DND-41 (cell line): ENCODE results near the gene NTSR2.

ENCODE experiments used
- ATAC-seq: fragments of 200-7000 bp; cut with Tn5 transposase; 3 replicates; pipeline ENCODE4 v1.9.1; 2021; ENCODE audit warnings: low read depth; ENCODE audit not compliant: insufficient read depth
- DNase-seq: peaks from one replicate; pipeline ENCODE4 v3.0.0-alpha.2; 2020
- H2AFZ ChIP-seq: 2 replicates; pipeline ENCODE4 v1.6.0; 2012; ENCODE audit warnings: low read depth, low read length
- H3K27ac ChIP-seq: 2 replicates; pipeline ENCODE4 v1.5.1; 2012; ENCODE audit warnings: low read length, inconsistent platforms
- H3K27me3 ChIP-seq: fragments of 200-600 bp; sonication (generic); 2 replicates; pipeline ENCODE4 v1.6.0; 2012; ENCODE audit warnings: low read length, mild to moderate bottlenecking, inconsistent platforms; ENCODE audit not compliant: insufficient read depth, poor library complexity
- H3K36me3 ChIP-seq: 2 replicates; pipeline ENCODE4 v1.5.1; 2012; ENCODE audit warnings: low read length, inconsistent platforms; ENCODE audit not compliant: insufficient read depth
- H3K4me1 ChIP-seq: 2 replicates; pipeline ENCODE4 v1.5.1; 2012; ENCODE audit warnings: mild to moderate bottlenecking, low read length; ENCODE audit not compliant: insufficient read depth
- H3K4me2 ChIP-seq: 2 replicates; pipeline ENCODE4 v1.6.0; 2012; ENCODE audit warnings: mild to moderate bottlenecking, moderate library complexity, low read length, inconsistent platforms; ENCODE audit not compliant: insufficient read depth
- H3K4me3 ChIP-seq, 2 experiments: fragments of 200-600 bp in 1 of 2; shearing (Covaris generic) in 1 of 2; 2 replicates each; pipeline ENCODE4 v1.5.1; 2012 to 2016; ENCODE audit warnings: inconsistent platforms in 2 of 2, low read length in 2 of 2, mild to moderate bottlenecking in 2 of 2, low read depth in 1 of 2, moderate library complexity in 1 of 2
- H3K79me2 ChIP-seq: 2 replicates; pipeline ENCODE4 v1.6.0; 2012; ENCODE audit warnings: low read length, inconsistent platforms; ENCODE audit not compliant: insufficient read depth
- H3K9ac ChIP-seq: 2 replicates; pipeline ENCODE4 v1.6.0; 2012; ENCODE audit warnings: low read depth, mild to moderate bottlenecking, inconsistent platforms, low read length, moderate library complexity
- H3K9me3 ChIP-seq: 2 replicates; pipeline ENCODE4 v1.5.1; 2012; ENCODE audit warnings: low read length, moderate library complexity, mild to moderate bottlenecking, inconsistent platforms; ENCODE audit not compliant: insufficient read depth, severe bottlenecking
- H4K20me1 ChIP-seq: 2 replicates; pipeline ENCODE4 v1.6.0; 2012; ENCODE audit warnings: low read length; ENCODE audit not compliant: insufficient read depth
- CTCF ChIP-seq: IDR thresholded peaks from 2 replicates; pipeline ENCODE4 v1.5.1; 2012; ENCODE audit warnings: borderline replicate concordance, low read length, moderate library complexity, mild to moderate bottlenecking; ENCODE audit not compliant: poor library complexity, severe bottlenecking; ENCODE audit errors: extremely low read depth
- EZH2 ChIP-seq: IDR thresholded peaks from 3 replicates; pipeline ENCODE4 v1.6.1; 2012; ENCODE audit warnings: borderline replicate concordance, low read depth, mild to moderate bottlenecking, moderate library complexity, low read length, inconsistent platforms; ENCODE audit not compliant: severe bottlenecking

The NTSR2 gene

GRCh38 chr2:11713815-11714214 lies 43.8 kb upstream of the NTSR2 start:
- Histone ChIP-seq H3K4me1 (peaks cover 4% of the 10 kb centered on the region; the same call in 1 of the 2 replicates), H3K36me3 (no peaks in the 10 kb centered on the region), H3K4me3 (no peak overlapping the region), H3K4me2 (no peak overlapping the region), H3K9me3 (no peaks in the 10 kb centered on the region), H3K27me3 (no peaks in the 10 kb centered on the region), H2AFZ (no peak overlapping the region), H3K79me2 (no peaks in the 10 kb centered on the region), H4K20me1 (no peaks in the 10 kb centered on the region), H3K27ac (no peak overlapping the region), H3K9ac (no peak overlapping the region)
- DNase-seq = no peak
- TF ChIP-seq EZH2 (no peak), CTCF (no peak)
- no peak for ATAC-seq

- Histone ChIP-seq H2AFZ (no peak overlapping the region), H3K4me1 (no peaks in the 10 kb centered on the region), H3K9me3 (no peaks in the 10 kb centered on the region), H4K20me1 (no peaks in the 10 kb centered on the region), H3K9ac (no peak overlapping the region), H3K27me3 (no peaks in the 10 kb centered on the region), H3K79me2 (no peaks in the 10 kb centered on the region), H3K4me3 (no peak overlapping the region), H3K4me2 (no peak overlapping the region), H3K27ac (no peak overlapping the region), H3K36me3 (no peaks in the 10 kb centered on the region)
- TF ChIP-seq EZH2 (no peak), CTCF (no peak)
- no peak for ATAC-seq
- no peak for DNase-seq
Measured at GRCh38 chr2:11712866-11713265, 42.9 kb upstream of the NTSR2 start.

- no peak for DNase-seq
- Histone ChIP-seq H3K9ac (no peak overlapping the region), H4K20me1 (no peaks in the 10 kb centered on the region), H3K9me3 (no peaks in the 10 kb centered on the region), H2AFZ (no peak overlapping the region), H3K79me2 (no peaks in the 10 kb centered on the region), H3K4me2 (no peak overlapping the region), H3K36me3 (no peaks in the 10 kb centered on the region), H3K27me3 (no peaks in the 10 kb centered on the region), H3K27ac (no peak overlapping the region), H3K4me1 (no peaks in the 10 kb centered on the region), H3K4me3 (no peak overlapping the region)
- TF ChIP-seq CTCF = no peak
- TF ChIP-seq EZH2 = no peak
- ATAC-seq = no peak
Measured at GRCh38 chr2:11711751-11712150, 41.8 kb upstream of the NTSR2 start.

- Histone ChIP-seq H3K27ac (no peak overlapping the region), H3K27me3 (no peaks in the 10 kb centered on the region), H3K9me3 (no peaks in the 10 kb centered on the region), H3K79me2 (no peaks in the 10 kb centered on the region), H2AFZ (no peak overlapping the region), H3K4me3 (no peak overlapping the region), H3K36me3 (no peaks in the 10 kb centered on the region), H3K4me1 (no peaks in the 10 kb centered on the region), H3K4me2 (no peak overlapping the region), H3K9ac (no peak overlapping the region), H4K20me1 (no peaks in the 10 kb centered on the region)
- no peak for TF ChIP-seq EZH2
- no peak for TF ChIP-seq CTCF
- ATAC-seq (no peak), DNase-seq (no peak)
Measured at GRCh38 chr2:11711354-11711716, 41.3 kb upstream of the NTSR2 start.
